ENCODE data around the gene GNG14.

DNA sequence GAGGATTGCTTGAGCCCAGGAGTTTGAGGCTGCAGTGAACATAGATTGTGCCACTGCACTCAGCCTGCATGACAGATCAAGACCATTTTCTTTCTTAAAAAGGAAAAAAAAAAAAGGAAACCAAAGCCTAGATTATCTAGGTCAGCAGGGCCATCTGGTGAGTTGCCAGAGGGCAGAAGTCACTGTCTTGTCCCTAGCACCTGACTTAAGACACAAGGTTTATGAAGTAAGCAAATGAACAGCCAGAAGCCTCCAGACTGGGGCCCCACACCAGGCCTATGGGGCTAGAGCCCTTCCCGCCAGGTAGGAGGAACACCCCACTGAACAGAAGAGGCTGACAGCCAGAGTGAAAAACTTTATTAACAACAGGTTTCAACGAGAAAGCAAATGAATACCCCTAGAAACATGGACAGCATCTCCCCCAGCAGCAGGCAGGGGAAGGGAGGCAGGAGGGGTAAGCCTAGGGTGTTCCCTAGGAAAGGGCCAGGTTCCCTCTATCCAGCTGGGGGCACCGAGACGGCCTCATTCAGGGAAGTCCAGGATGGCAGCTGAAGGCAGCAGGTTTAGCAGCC is 20.0 kb upstream of the GNG14 start:
- TF ChIP-seq, protein P1, sequence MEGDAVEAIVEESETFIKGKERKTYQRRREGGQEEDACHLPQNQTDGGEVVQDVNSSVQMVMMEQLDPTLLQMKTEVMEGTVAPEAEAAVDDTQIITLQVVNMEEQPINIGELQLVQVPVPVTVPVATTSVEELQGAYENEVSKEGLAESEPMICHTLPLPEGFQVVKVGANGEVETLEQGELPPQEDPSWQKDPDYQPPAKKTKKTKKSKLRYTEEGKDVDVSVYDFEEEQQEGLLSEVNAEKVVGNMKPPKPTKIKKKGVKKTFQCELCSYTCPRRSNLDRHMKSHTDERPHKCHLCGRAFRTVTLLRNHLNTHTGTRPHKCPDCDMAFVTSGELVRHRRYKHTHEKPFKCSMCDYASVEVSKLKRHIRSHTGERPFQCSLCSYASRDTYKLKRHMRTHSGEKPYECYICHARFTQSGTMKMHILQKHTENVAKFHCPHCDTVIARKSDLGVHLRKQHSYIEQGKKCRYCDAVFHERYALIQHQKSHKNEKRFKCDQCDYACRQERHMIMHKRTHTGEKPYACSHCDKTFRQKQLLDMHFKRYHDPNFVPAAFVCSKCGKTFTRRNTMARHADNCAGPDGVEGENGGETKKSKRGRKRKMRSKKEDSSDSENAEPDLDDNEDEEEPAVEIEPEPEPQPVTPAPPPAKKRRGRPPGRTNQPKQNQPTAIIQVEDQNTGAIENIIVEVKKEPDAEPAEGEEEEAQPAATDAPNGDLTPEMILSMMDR (IDR thresholded peaks at IDR 0.05 in 2 of 3, conservative IDR thresholded peaks at IDR 0.05 in 1 of 3; ENCODE audit: control insufficient read depth in 2 of 3, extremely low read depth in 1 of 3, insufficient read depth in 1 of 3, low read depth in 3 of 3, low read length in 3 of 3) = no peak
- TF ChIP-seq USF2 (IDR thresholded peaks at IDR 0.05; ENCODE audit: borderline replicate concordance, low read depth, low read length) (no peak), RFX5 (IDR thresholded peaks at IDR 0.05; ENCODE audit: low read depth, low read length) (no peak), GABPA (IDR thresholded peaks at IDR 0.05; ENCODE audit: low read depth) (no peak), EZH2 (IDR thresholded peaks at IDR 0.05; ENCODE audit: borderline replicate concordance, control insufficient read depth, low read depth, low read length) (no peak), POLR2A (IDR thresholded peaks at IDR 0.05; ENCODE audit: low read depth, low read length) (no peak), NR2C2 (IDR thresholded peaks at IDR 0.05; ENCODE audit: borderline replicate concordance, control insufficient read depth, insufficient read length, low read depth) (no peak), ZNF24 (IDR thresholded peaks at IDR 0.05) (no peak)
